ENCODE results near the gene KYAT1.
"Not testable (repeated sequence)": the region's sequence is repeated elsewhere in the genome, so short reads cannot be mapped to it uniquely, and the experiment has no call there.

KYAT1 gene

DNA sequence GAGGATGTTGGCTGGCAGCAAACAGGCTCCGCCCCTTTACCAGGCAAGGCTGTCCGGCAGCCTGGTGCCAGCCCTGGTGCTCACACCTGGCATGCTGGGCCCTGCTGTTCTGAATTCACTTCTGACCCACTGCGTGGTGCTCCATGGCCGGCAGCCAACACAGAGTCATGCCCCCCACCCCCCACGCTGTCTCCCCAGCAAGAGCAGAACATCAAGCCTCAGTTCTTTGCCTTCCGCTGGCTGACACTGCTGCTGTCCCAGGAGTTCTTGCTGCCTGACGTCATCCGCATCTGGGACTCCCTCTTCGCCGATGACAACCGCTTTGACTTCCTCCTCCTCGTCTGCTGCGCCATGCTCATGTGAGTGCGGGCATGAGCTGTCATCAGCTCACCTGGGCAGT is 76.1 kb downstream of the KYAT1 start:
- no peak for DNase-seq
- in situ Hi-C loops (cut with HindIII; ENCODE audit: low pct_ligation_motif_present, low pct_unique_long_range_greater_than_20kb, low sequenced_read_pairs) = no loop called here

GRCh38 chr9:128802482-128802881 is 79.3 kb downstream of the KYAT1 start:
- DNase-seq = no peak
- in situ Hi-C loops (cut with HindIII; ENCODE audit: low pct_ligation_motif_present, low pct_unique_long_range_greater_than_20kb, low sequenced_read_pairs) = no loop called here

DNA sequence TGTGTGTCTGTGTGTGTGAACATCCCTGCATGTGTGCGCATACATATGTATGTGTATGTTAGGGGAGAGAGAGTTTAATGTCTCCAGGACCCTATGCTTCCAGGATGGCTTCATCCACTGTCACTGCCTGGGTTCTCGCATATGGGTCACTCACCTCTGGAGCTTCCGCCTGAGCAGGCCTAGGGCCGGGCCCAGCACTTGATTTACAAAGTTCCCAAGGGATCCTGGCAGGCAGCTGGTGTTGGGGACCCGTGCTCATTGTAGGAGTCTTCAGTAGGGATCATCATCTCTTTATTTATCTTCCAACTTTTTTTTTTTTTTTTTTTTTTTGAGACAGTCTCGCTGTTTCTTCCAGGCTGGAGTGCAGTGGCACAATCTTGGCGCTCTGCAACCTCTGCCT is 81.7 kb downstream of the KYAT1 start:
- DNase-seq = no peak
- in situ Hi-C loops (cut with HindIII; ENCODE audit: low pct_ligation_motif_present, low pct_unique_long_range_greater_than_20kb, low sequenced_read_pairs) = no loop called here

DNA sequence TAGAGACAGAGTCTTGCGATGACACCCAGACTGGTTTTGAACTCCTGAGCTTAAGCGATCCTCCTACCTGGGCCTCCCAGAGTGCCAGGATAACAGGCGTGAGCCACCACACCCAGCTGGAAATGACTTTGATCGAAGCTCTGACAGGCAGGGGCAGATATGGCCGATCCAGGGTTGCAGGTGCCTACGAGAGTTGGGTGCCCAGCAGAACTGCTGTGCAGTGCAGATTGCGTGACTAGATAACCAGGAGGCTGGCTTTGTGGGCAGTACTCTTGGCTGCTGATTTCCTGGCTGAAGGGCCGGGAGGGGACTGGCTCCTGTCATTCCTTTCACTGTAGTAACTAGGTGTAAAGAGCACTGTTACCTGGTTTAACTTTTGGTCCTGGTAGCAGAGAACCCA is 82.9 kb downstream of the KYAT1 start:
- in situ Hi-C loops (cut with HindIII; ENCODE audit: low pct_ligation_motif_present, low pct_unique_long_range_greater_than_20kb, low sequenced_read_pairs) = no loop called here
- DNase-seq = no peak

- DNase-seq; in situ Hi-C loops (cut with HindIII; ENCODE audit: low pct_ligation_motif_present, low pct_unique_long_range_greater_than_20kb, low sequenced_read_pairs): not testable (repeated sequence)
These were observed 86.8 kb downstream of the KYAT1 start for GRCh38 chr9:128794961-128795360.

GRCh38 chr9:128792978-128793686 is 88.6 kb downstream of the KYAT1 start:
- no peak for DNase-seq
- in situ Hi-C loops (cut with HindIII; ENCODE audit: low pct_ligation_motif_present, low pct_unique_long_range_greater_than_20kb, low sequenced_read_pairs) = no loop called here

- no peak for DNase-seq
- in situ Hi-C loops (cut with HindIII; ENCODE audit: low pct_ligation_motif_present, low pct_unique_long_range_greater_than_20kb, low sequenced_read_pairs) = no loop called here
These were observed 89.6 kb downstream of the KYAT1 start for GRCh38 chr9:128792134-128792533.

DNA sequence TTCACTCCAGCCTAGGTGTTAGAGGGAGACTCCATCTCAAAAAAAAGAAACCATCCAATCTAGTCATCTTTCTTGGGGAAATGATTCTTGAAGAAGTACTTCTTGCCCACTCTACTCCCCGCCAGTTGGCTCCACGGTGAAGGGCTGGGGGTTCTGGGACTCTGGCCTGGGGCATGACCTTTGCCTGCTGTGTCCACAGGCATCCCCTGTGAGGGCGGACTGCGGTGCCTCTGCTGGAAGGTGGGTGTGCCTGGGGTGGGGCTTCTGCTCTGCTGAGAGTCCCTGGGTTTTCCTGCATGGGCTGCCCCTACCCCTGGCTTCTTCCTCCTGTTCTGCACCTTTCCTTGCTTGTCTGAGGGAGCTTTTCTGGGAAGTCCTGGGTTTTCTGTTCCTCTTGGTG is 91.2 kb downstream of the KYAT1 start:
- in situ Hi-C loops (cut with HindIII; ENCODE audit: low pct_ligation_motif_present, low pct_unique_long_range_greater_than_20kb, low sequenced_read_pairs) = no loop called here
- no peak for DNase-seq

GRCh38 chr9:128788445-128788844 is 93.3 kb downstream of the KYAT1 start:
- in situ Hi-C loops (cut with HindIII; ENCODE audit: low pct_ligation_motif_present, low pct_unique_long_range_greater_than_20kb, low sequenced_read_pairs) = no loop called here
- DNase-seq = no peak

DNA sequence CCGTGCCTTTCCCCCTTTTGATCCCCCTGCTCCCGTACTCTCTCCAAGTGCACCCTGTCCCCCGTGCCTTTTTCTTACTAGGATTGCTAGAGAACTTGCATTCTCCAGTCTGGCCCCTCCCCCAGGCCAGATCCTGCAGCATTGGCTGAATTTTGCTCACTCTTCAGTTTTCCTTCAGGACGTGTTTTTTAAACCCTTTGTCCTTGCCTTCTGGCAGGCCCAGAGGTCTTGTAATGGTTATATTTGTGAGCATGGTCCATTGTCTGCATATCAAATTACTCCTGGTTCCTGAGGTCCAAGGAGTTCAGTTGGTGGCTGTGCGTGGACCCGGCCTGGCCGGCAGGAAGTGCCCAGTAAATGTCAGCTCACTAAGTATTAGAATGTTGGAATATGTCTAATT is 94.1 kb downstream of the KYAT1 start:
- in situ Hi-C loops (cut with HindIII; ENCODE audit: low pct_ligation_motif_present, low pct_unique_long_range_greater_than_20kb, low sequenced_read_pairs) = no loop called here

GRCh38 chr9:128786681-128787601 is 94.8 kb downstream of the KYAT1 start, which contains the start of gene TBC1D13:
TBC1D13 (plus strand) TSS chr9:128787253; CDS start chr9:128787354, 101 bp downstream.
- peak; percentile 77 for DNase-seq
- in situ Hi-C loops (cut with HindIII; ENCODE audit: low pct_ligation_motif_present, low pct_unique_long_range_greater_than_20kb, low sequenced_read_pairs) = no loop called here

More for the DNA sequence above, 94.1 kb downstream of the KYAT1 start:
- no peak for DNase-seq

DNA sequence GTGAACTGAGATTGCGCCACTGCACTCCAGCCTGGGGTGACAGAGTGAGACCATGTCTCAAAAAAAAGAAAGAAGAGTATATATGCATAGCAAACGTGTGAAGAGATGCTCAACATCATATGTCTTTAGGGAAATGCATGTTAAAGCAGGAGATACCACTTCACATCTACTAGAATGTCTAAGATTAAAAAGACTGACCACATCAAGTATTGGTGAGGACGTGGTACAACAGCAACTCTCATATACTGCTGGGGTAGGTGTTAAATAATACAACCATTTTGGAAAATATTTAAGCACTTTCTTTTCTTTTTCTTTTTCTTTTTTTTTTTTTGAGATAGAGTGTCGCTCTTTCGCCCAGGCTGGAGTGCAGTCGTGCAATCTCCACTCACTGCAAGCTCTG is 96.3 kb downstream of the KYAT1 start:
- no peak for DNase-seq
- in situ Hi-C loops (cut with HindIII; ENCODE audit: low pct_ligation_motif_present, low pct_unique_long_range_greater_than_20kb, low sequenced_read_pairs) = no loop called here
